Measurements from ENCODE around the gene FAM185A.
A peak's percentile ranks its signal among the peaks of the same experiment; 100 is the strongest.
"Not testable (repeated sequence)": the region's sequence is repeated elsewhere in the genome, so short reads cannot be mapped to it uniquely, and the experiment has no call there.

Gene FAM185A

GRCh38 chr7:102833343-102833742 lies 84.5 kb downstream of the FAM185A start:
- no peak for DNase-seq

- no peak for DNase-seq
Observed at GRCh38 chr7:102834466-102834865, 85.7 kb downstream of the FAM185A start.

GRCh38 chr7:102834999-102835398 lies 86.2 kb downstream of the FAM185A start:
- DNase-seq = peak in 1 of 5 experiments; percentile 92

- no peak for DNase-seq
Observed at GRCh38 chr7:102836191-102836919, 87.6 kb downstream of the FAM185A start.

GRCh38 chr7:102836977-102837376 lies 88.2 kb downstream of the FAM185A start:
- no peak for DNase-seq

GRCh38 chr7:102837802-102838201 lies 89.0 kb downstream of the FAM185A start:
- DNase-seq = no peak

GRCh38 chr7:102838572-102839101 lies 89.8 kb downstream of the FAM185A start:
- DNase-seq = not testable (repeated sequence)

GRCh38 chr7:102840404-102840803 lies 91.6 kb downstream of the FAM185A start:
- DNase-seq = no peak

- DNase-seq = no peak
Observed at GRCh38 chr7:102841290-102841689, 92.5 kb downstream of the FAM185A start.

- no peak for DNase-seq
Observed at GRCh38 chr7:102842284-102842683, 93.5 kb downstream of the FAM185A start.

GRCh38 chr7:102843850-102844249 lies 95.1 kb downstream of the FAM185A start:
- DNase-seq = peak in 1 of 5 experiments; percentile 84

GRCh38 chr7:102845346-102845745 lies 96.5 kb downstream of the FAM185A start:
- DNase-seq = no peak

GRCh38 chr7:102849079-102849478 lies 100.3 kb downstream of the FAM185A start:
- no peak for DNase-seq

- DNase-seq = no peak
Observed at GRCh38 chr7:102849538-102849937, 100.7 kb downstream of the FAM185A start.

- no peak for DNase-seq
Observed at GRCh38 chr7:102856036-102856435, 107.2 kb downstream of the FAM185A start.

Data from T-helper 2 cell (primary cell).